DOHH2 (cell line): Measurements from ENCODE around the gene MIEF2.

Experiments used
- H3F3A ChIP-seq: fragments of 200-600 bp; sonication (generic), shearing (Covaris generic); 2 replicates; pipeline ENCODE4 v1.6.0; 2016; ENCODE audit warnings: antibody characterized with exemption, mild to moderate bottlenecking; ENCODE audit not compliant: control insufficient read depth, insufficient read depth
- H3K27ac ChIP-seq: fragments of 200-600 bp; sonication (generic); 2 replicates; pipeline ENCODE4 v1.5.1; 2014; ENCODE audit warnings: low read depth, mild to moderate bottlenecking, low read length, moderate library complexity
- H3K27me3 ChIP-seq: fragments of 200-600 bp; sonication (generic); 2 replicates; pipeline ENCODE4 v1.6.1; 2014; ENCODE audit warnings: mild to moderate bottlenecking, low read length, mixed read lengths; ENCODE audit not compliant: control insufficient read depth
- H3K36me3 ChIP-seq: fragments of 200-600 bp; sonication (generic); 2 replicates; pipeline ENCODE4 v1.6.1; 2014; ENCODE audit warnings: mild to moderate bottlenecking, low read length, moderate library complexity, mixed read lengths; ENCODE audit not compliant: control insufficient read depth
- H3K4me1 ChIP-seq: fragments of 200-600 bp; sonication (generic); 2 replicates; pipeline ENCODE4 v1.6.1; 2014; ENCODE audit warnings: mild to moderate bottlenecking, low read length, mixed read lengths; ENCODE audit not compliant: control insufficient read depth
- H3K4me2 ChIP-seq: fragments of 200-600 bp; sonication (generic); 2 replicates; pipeline ENCODE4 v1.6.0; 2014; ENCODE audit warnings: mild to moderate bottlenecking, low read length, moderate library complexity
- H3K4me3 ChIP-seq: fragments of 200-600 bp; sonication (generic); 2 replicates; pipeline ENCODE4 v1.5.1; 2014; ENCODE audit warnings: mild to moderate bottlenecking, low read length, mixed read lengths
- H3K79me2 ChIP-seq: fragments of 200-600 bp; sonication (generic); 2 replicates; pipeline ENCODE4 v1.6.1; 2014; ENCODE audit warnings: mild to moderate bottlenecking, low read length, mixed read lengths; ENCODE audit not compliant: control insufficient read depth
- H3K9me2 ChIP-seq: fragments of 200-600 bp; sonication (generic); replicated peaks from 2 replicates; pipeline ENCODE4 v1.6.1; 2014; ENCODE audit warnings: mild to moderate bottlenecking, low read length, mixed read lengths; ENCODE audit not compliant: control insufficient read depth
- H3K9me3 ChIP-seq: fragments of 200-600 bp; sonication (generic); 2 replicates; pipeline ENCODE4 v1.6.1; 2014; ENCODE audit warnings: antibody characterized with exemption, low read length, mixed read lengths; ENCODE audit not compliant: control insufficient read depth, insufficient read depth
- H4K20me1 ChIP-seq: fragments of 200-600 bp; sonication (generic); 2 replicates; pipeline ENCODE4 v1.6.0; 2014; ENCODE audit warnings: low read depth, mild to moderate bottlenecking, antibody characterized with exemption, low read length, moderate library complexity; ENCODE audit not compliant: control insufficient read depth, insufficient read depth
- EZH2phosphoT487 ChIP-seq: fragments of 200-600 bp; sonication (generic); IDR thresholded peaks from 2 replicates; pipeline ENCODE4 v1.6.1; 2017; ENCODE audit warnings: borderline replicate concordance, mild to moderate bottlenecking, antibody characterized with exemption, low read length, moderate library complexity, mixed read lengths
- TF ChIP-seq, protein P1 (sequence below): fragments of 200-600 bp; sonication (generic); IDR thresholded peaks from one replicate; pipeline ENCODE4 v1.5.1; 2014; ENCODE audit warnings: antibody characterized with exemption, mild to moderate bottlenecking, low read depth, low read length; ENCODE audit not compliant: poor library complexity, severe bottlenecking

MIEF2 gene

DNA sequence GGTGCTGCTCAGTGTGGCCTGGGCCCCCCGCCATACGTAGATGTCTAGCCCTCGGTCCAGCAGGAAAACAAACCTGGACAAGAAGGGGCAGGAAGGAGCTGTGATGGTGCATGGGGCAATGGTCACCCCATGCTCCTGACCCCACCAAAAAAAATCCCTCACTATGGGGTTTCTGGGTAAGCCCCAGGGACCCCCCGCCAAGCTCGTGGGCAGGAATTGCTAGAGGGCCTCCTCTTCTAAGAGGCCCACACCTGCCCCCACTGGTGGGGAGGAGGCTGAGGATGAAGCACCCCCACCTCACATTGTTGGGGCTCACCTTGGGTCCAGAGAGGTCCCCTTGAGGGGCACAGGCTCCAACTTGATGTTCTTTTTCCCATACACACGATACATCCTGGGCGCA lies 11.7 kb upstream of the MIEF2 start:
- Histone ChIP-seq H3K79me2 (no peaks in the 10 kb centered on the region), H3K4me2 (no peak overlapping the region), H3K9me3 (no peaks in the 10 kb centered on the region), H4K20me1 (no peaks in the 10 kb centered on the region), H3K27ac (no peak overlapping the region), H3K9me2 (no peaks in the 10 kb centered on the region), H3K4me1 (peaks cover 3% of the 10 kb centered on the region; the same call in 1 of the 2 replicates), H3K36me3 (peaks cover 65% of the 10 kb centered on the region), H3F3A (peaks cover 5% of the 10 kb centered on the region; the same call in 1 of the 2 replicates), H3K27me3 (no peaks in the 10 kb centered on the region), H3K4me3 (no peak overlapping the region)
- TF ChIP-seq, protein P1, sequence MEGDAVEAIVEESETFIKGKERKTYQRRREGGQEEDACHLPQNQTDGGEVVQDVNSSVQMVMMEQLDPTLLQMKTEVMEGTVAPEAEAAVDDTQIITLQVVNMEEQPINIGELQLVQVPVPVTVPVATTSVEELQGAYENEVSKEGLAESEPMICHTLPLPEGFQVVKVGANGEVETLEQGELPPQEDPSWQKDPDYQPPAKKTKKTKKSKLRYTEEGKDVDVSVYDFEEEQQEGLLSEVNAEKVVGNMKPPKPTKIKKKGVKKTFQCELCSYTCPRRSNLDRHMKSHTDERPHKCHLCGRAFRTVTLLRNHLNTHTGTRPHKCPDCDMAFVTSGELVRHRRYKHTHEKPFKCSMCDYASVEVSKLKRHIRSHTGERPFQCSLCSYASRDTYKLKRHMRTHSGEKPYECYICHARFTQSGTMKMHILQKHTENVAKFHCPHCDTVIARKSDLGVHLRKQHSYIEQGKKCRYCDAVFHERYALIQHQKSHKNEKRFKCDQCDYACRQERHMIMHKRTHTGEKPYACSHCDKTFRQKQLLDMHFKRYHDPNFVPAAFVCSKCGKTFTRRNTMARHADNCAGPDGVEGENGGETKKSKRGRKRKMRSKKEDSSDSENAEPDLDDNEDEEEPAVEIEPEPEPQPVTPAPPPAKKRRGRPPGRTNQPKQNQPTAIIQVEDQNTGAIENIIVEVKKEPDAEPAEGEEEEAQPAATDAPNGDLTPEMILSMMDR = no peak
- TF ChIP-seq EZH2phosphoT487 = no peak

- H3K27ac ChIP-seq = no peak overlapping the region
- H3K36me3 ChIP-seq = peaks cover 75% of the 10 kb centered on the region
- H3K4me2 ChIP-seq = no peak overlapping the region
- TF ChIP-seq, protein P1 = no peak
- TF ChIP-seq EZH2phosphoT487 = no peak
- no peaks in the 10 kb centered on the region for H3K9me2 ChIP-seq
- H3K9me3 ChIP-seq = no peaks in the 10 kb centered on the region
- H3F3A ChIP-seq = peaks cover 5% of the 10 kb centered on the region; the same call in 1 of the 2 replicates
- H3K4me1 ChIP-seq = peaks cover 3% of the 10 kb centered on the region; the same call in 1 of the 2 replicates
- no peaks in the 10 kb centered on the region for H4K20me1 ChIP-seq
- no peak overlapping the region for H3K4me3 ChIP-seq
- no peaks in the 10 kb centered on the region for H3K27me3 ChIP-seq
- H3K79me2 ChIP-seq = no peaks in the 10 kb centered on the region
These were observed 10.2 kb upstream of the MIEF2 start for GRCh38 chr17:18250259-18250658.

GRCh38 chr17:18250708-18251107 lies 9.8 kb upstream of the MIEF2 start:
- H3K4me1 ChIP-seq = peaks cover 3% of the 10 kb centered on the region; the same call in 1 of the 2 replicates
- no peak overlapping the region for H3K4me3 ChIP-seq
- no peaks in the 10 kb centered on the region for H4K20me1 ChIP-seq
- H3F3A ChIP-seq = peaks cover 5% of the 10 kb centered on the region; the same call in 1 of the 2 replicates
- no peak for TF ChIP-seq EZH2phosphoT487
- TF ChIP-seq, protein P1 = no peak
- no peaks in the 10 kb centered on the region for H3K9me3 ChIP-seq
- no peak overlapping the region for H3K4me2 ChIP-seq
- no peak overlapping the region for H3K27ac ChIP-seq
- H3K27me3 ChIP-seq = no peaks in the 10 kb centered on the region
- peaks cover 73% of the 10 kb centered on the region for H3K36me3 ChIP-seq
- no peaks in the 10 kb centered on the region for H3K79me2 ChIP-seq
- no peaks in the 10 kb centered on the region for H3K9me2 ChIP-seq
